Upper lobe of left lung (tissue), 4 donors: Measurements from ENCODE around the gene SEC24C.

ENCODE experiments used
- CTCF ChIP-seq, 6 experiments: fragments of 450-650 bp in 4 of 6; fragments of 200-600 bp in 2 of 6; sonication (generic) in 2 of 6; IDR thresholded peaks; one replicate each; pipeline ENCODE4 v1.5.1; 2016 to 2019; ENCODE audit warnings: antibody characterized with exemption in 6 of 6
- EP300 ChIP-seq, 4 donors: sonication (generic); formaldehyde crosslinking; IDR thresholded peaks; one replicate each; pipeline ENCODE4 v1.5.1; 2017; ENCODE audit warnings: antibody characterized with exemption in 4 of 4, control low read depth in 2 of 4
- POLR2AphosphoS5 ChIP-seq, 2 donors: sonication (generic); formaldehyde crosslinking; IDR thresholded peaks; one replicate each; pipeline ENCODE4 v1.5.1; 2017; ENCODE audit warnings: antibody characterized with exemption in 2 of 2

DNA sequence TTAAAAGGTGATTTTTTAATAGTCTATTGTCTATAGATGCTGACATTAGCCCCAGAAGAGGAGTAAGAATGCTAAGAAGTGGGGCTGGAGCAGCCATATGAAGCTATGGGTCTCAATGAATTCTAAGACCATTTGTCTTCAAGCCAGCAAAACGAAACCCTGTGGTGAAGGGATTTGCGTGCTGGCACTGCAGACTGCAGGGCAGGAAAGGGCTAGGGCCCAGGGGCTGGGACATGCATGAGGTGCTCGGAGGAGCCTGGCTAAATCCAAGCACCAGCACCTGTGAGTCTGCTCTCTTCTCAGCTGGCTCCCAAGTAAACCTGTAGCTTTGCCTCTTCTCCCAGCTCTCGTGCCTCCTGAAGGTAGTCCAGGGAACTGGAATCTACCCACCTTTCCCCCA lies 68.5 kb downstream of the SEC24C start:
- TF ChIP-seq CTCF (IDR thresholded peaks at IDR 0.05) (no peak), POLR2AphosphoS5 (IDR thresholded peaks at IDR 0.05) (no peak), EP300 (IDR thresholded peaks at IDR 0.05) (no peak)
